HG03565 (cell line): Measurements from ENCODE around the gene PLEKHA7.

ENCODE experiments used
- ATAC-seq: cut with Tn5 transposase; IDR thresholded peaks from one replicate; pipeline ENCODE4 v1.9.1; 2021; ENCODE audit warnings: mild to moderate bottlenecking, moderate library complexity; ENCODE audit not compliant: unreplicated experiment

Gene PLEKHA7

GRCh38 chr11:16854979-16855378, 159.2 kb downstream of the PLEKHA7 start:
- no peak for ATAC-seq

- no peak for ATAC-seq
Observed at GRCh38 chr11:16853859-16854258, 160.4 kb downstream of the PLEKHA7 start.

GRCh38 chr11:16853266-16853665, 160.9 kb downstream of the PLEKHA7 start:
- ATAC-seq = no peak

GRCh38 chr11:16846305-16846704, 167.9 kb downstream of the PLEKHA7 start:
- ATAC-seq = no peak

- no peak for ATAC-seq
Observed at GRCh38 chr11:16844268-16844771, 169.9 kb downstream of the PLEKHA7 start.

GRCh38 chr11:16843294-16843693, 170.9 kb downstream of the PLEKHA7 start:
- ATAC-seq = no peak

GRCh38 chr11:16841984-16842383, 172.2 kb downstream of the PLEKHA7 start:
- ATAC-seq = peak; percentile 53

GRCh38 chr11:16841481-16841880, 172.7 kb downstream of the PLEKHA7 start:
- peak; percentile 28 for ATAC-seq

- no peak for ATAC-seq
Observed at GRCh38 chr11:16840951-16841350, 173.3 kb downstream of the PLEKHA7 start.

- no peak for ATAC-seq
Observed at GRCh38 chr11:16839821-16840220, 174.4 kb downstream of the PLEKHA7 start.

GRCh38 chr11:16834384-16834783, 179.8 kb downstream of the PLEKHA7 start:
- no peak for ATAC-seq

GRCh38 chr11:16833026-16833425, 181.2 kb downstream of the PLEKHA7 start:
- ATAC-seq = no peak

GRCh38 chr11:16832193-16832539, 182.0 kb downstream of the PLEKHA7 start:
- no peak for ATAC-seq

GRCh38 chr11:16831316-16832192, 182.7 kb downstream of the PLEKHA7 start:
- ATAC-seq = no peak

GRCh38 chr11:16827139-16827538, 187.1 kb downstream of the PLEKHA7 start:
- no peak for ATAC-seq

GRCh38 chr11:16825968-16826367, 188.2 kb downstream of the PLEKHA7 start:
- no peak for ATAC-seq

- ATAC-seq = no peak
Observed at GRCh38 chr11:16825101-16825500, 189.1 kb downstream of the PLEKHA7 start.

GRCh38 chr11:16820324-16821092, 193.7 kb downstream of the PLEKHA7 start:
- peak; percentile 71 for ATAC-seq

- ATAC-seq = no peak
Observed at GRCh38 chr11:16818284-16818683, 195.9 kb downstream of the PLEKHA7 start.

GRCh38 chr11:16817351-16817750, 196.9 kb downstream of the PLEKHA7 start:
- ATAC-seq = no peak

GRCh38 chr11:16816358-16817270, 197.6 kb downstream of the PLEKHA7 start:
- ATAC-seq = no peak
